Measurements from ENCODE around the gene PRSS27. TPM values are rescaled to one million over a fixed set of nuclear protein-coding genes. Genes with fewer than 3 reads are reported as not detected.

PRSS27 gene
- total RNA-seq, 1 donor from 2014 or later = 6.6 TPM

DNA sequence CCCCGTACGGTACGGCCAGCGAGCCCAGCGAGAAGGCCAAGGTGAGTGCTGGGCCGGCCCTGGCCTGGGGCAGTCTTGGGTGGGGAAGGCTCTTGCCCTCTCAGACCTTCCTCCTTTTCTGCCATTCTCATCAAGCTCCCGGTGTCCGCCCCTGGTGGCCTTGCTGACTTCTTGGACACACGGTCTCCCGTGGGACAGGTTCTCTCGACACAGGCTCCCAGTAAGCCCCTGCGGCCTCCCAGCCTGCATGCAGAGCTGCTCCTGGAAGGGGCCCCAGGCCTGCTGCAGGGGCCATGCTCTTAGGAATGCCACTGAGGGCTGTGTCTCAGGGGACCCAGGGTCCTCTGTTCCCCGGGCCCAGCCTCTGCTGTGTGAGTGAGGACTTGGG is 17.6 kb downstream of the PRSS27 start:
- no peak overlapping the region for H3K27ac Mint-ChIP-seq
- no peak for DNase-seq (ENCODE audit: low spot score, unreplicated experiment)
- TF ChIP-seq, protein P1, sequence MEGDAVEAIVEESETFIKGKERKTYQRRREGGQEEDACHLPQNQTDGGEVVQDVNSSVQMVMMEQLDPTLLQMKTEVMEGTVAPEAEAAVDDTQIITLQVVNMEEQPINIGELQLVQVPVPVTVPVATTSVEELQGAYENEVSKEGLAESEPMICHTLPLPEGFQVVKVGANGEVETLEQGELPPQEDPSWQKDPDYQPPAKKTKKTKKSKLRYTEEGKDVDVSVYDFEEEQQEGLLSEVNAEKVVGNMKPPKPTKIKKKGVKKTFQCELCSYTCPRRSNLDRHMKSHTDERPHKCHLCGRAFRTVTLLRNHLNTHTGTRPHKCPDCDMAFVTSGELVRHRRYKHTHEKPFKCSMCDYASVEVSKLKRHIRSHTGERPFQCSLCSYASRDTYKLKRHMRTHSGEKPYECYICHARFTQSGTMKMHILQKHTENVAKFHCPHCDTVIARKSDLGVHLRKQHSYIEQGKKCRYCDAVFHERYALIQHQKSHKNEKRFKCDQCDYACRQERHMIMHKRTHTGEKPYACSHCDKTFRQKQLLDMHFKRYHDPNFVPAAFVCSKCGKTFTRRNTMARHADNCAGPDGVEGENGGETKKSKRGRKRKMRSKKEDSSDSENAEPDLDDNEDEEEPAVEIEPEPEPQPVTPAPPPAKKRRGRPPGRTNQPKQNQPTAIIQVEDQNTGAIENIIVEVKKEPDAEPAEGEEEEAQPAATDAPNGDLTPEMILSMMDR (IDR thresholded peaks at IDR 0.05; ENCODE audit: unreplicated experiment) = no peak

DNA sequence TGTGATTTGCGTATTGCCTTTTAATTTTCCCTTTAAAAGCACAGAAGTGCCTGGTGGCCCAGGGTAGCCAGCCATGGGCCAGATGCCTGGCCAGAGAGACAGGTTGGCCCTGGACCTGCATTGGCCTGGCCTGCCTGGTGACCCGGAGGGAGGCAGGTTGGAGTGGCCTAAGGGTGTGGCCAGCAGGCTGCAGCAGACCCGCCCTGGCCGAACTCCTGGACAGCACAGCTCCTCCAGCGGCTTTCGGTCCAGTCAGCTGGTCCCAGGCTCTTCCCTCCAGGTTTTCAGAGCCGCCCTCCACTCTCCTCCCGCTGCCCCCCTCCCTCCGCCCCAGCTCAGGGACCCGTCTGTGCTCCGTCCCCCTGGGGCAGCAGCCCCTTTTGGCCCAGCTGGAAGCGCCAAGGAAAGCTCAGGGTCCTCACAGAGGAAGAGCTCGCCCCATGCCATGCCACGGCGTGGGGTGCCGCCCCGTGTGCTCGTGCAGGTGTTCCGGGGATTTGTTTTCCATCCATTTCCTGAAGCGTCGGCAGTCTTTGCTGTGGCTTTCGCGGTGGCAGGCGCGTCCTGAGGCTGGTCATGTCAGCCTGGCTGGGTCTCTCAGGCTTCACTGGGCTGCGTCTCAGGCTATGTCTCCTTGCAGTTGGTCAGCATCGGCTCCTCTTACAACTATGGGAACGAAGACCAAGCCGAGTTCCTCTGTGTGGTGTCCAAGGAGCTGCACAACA is 18.1 kb downstream of the PRSS27 start:
- Mint-ChIP-seq H3K9me3 (ENCODE audit: low read depth) (no peaks in the 10 kb centered on the region), H3K27me3 (no peaks in the 10 kb centered on the region), H3K4me1 (ENCODE audit: low read depth) (no peaks in the 10 kb centered on the region), H3K36me3 (ENCODE audit: insufficient read depth) (peaks cover 1% of the 10 kb centered on the region), H3K4me3 (ENCODE audit: low read depth) (no peak overlapping the region), H3K27ac (no peak overlapping the region)
- TF ChIP-seq, protein P1 (IDR thresholded peaks at IDR 0.05; ENCODE audit: unreplicated experiment) = no peak
- no peak for DNase-seq (ENCODE audit: low spot score, unreplicated experiment)

More for the DNA sequence above, 17.6 kb downstream of the PRSS27 start:
- Mint-ChIP-seq H3K36me3 (ENCODE audit: insufficient read depth) (peaks cover 1% of the 10 kb centered on the region), H3K4me1 (ENCODE audit: low read depth) (no peaks in the 10 kb centered on the region), H3K9me3 (ENCODE audit: low read depth) (no peaks in the 10 kb centered on the region), H3K27me3 (no peaks in the 10 kb centered on the region), H3K4me3 (ENCODE audit: low read depth) (no peak overlapping the region)

- Mint-ChIP-seq H3K4me3 (ENCODE audit: low read depth) (no peak overlapping the region), H3K4me1 (ENCODE audit: low read depth) (no peaks in the 10 kb centered on the region), H3K27me3 (no peaks in the 10 kb centered on the region), H3K36me3 (ENCODE audit: insufficient read depth) (peaks cover 1% of the 10 kb centered on the region), H3K27ac (no peak overlapping the region), H3K9me3 (ENCODE audit: low read depth) (no peaks in the 10 kb centered on the region)
- TF ChIP-seq, protein P1 (IDR thresholded peaks at IDR 0.05; ENCODE audit: unreplicated experiment) = no peak
- DNase-seq (ENCODE audit: low spot score, unreplicated experiment) = no peak
These were observed 18.8 kb downstream of the PRSS27 start for GRCh38 chr16:2701272-2701671.

GRCh38 chr16:2700786-2701185 is 19.2 kb downstream of the PRSS27 start:
- Mint-ChIP-seq H3K27ac (no peak overlapping the region), H3K4me1 (ENCODE audit: low read depth) (no peaks in the 10 kb centered on the region), H3K4me3 (ENCODE audit: low read depth) (no peak overlapping the region), H3K27me3 (no peaks in the 10 kb centered on the region), H3K9me3 (ENCODE audit: low read depth) (no peaks in the 10 kb centered on the region), H3K36me3 (ENCODE audit: insufficient read depth) (peaks cover 1% of the 10 kb centered on the region)
- TF ChIP-seq, protein P1 (IDR thresholded peaks at IDR 0.05; ENCODE audit: unreplicated experiment) = no peak
- no peak for DNase-seq (ENCODE audit: low spot score, unreplicated experiment)

DNA sequence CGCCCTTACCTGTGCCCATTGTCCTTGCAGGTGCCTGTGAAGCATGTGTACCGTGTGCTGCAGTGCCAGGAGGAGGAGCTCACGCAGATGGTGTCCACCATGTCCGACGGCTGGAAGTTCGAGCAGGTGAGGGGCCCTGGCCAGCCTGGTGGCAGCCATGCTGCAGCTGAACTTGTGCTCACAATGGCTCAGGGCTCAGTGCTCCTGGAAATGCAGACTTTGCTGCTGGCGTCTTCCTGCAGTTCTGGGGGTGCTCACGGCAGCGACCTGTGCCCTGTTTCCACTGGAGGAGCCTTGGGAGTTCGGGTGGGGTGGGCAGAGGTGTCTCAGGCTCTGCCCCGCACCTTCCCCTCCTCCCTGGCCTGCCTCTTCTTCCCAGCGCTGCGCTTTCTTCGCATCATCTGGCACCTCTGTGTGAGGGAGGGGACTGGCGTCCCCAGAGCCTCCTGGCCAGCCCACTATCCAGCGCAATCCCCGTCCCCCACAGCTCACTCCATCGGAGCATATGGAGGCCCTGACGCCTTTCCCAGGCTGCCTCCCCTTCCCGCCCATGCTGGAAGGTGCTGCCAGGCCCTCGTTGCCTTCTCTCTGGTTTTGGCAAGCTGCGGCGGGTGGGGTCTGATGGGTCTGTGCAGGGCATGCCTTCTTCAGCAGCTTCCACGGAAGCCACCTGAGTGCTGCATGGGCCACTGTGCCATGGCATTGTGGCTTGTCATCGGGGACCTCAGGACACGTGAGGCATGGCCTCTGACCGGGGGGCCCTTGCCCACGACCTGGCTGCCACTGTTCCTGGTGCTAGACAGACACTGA is 20.0 kb downstream of the PRSS27 start:
- TF ChIP-seq, protein P1 (IDR thresholded peaks at IDR 0.05; ENCODE audit: unreplicated experiment) = no peak
- Mint-ChIP-seq H3K4me3 (ENCODE audit: low read depth) (no peak overlapping the region), H3K36me3 (ENCODE audit: insufficient read depth) (peaks cover 1% of the 10 kb centered on the region), H3K27me3 (no peaks in the 10 kb centered on the region), H3K9me3 (ENCODE audit: low read depth) (no peaks in the 10 kb centered on the region), H3K4me1 (ENCODE audit: low read depth) (no peaks in the 10 kb centered on the region), H3K27ac (no peak overlapping the region)
- no peak for DNase-seq (ENCODE audit: low spot score, unreplicated experiment)

Measured in progenitor cell of endocrine pancreas (in vitro differentiated cells).